GM23338 (cell line): ENCODE results near the gene DGCR8. TPM values are rescaled to one million over a fixed set of nuclear protein-coding genes. Genes with fewer than 3 reads are reported as not detected.

Experiments used
- ATAC-seq: fragments of 200-7000 bp; cut with Tn5 transposase; 3 replicates; pipeline ENCODE4 v1.9.1; 2020
- DNase-seq: peaks from one replicate; pipeline ENCODE4 v3.0.0-alpha.2; 2015; ENCODE audit warnings: low spot score
- H2AFZ ChIP-seq: fragments of 200-600 bp; sonication (generic); 2 replicates; pipeline ENCODE4 v1.8.0; 2016; ENCODE audit warnings: antibody characterized with exemption, mild to moderate bottlenecking, moderate library complexity
- H3F3A ChIP-seq: fragments of 200-600 bp; sonication (generic); replicated peaks from 2 replicates; pipeline ENCODE4 v1.8.0; 2017; ENCODE audit warnings: antibody characterized with exemption, mixed run types, low read depth
- H3K27ac ChIP-seq: fragments of 200-600 bp; sonication (generic); 2 replicates; pipeline ENCODE4 v1.6.1; 2016; ENCODE audit warnings: low read depth
- H3K27me3 ChIP-seq: fragments of 200-600 bp; sonication (generic); 2 replicates; pipeline ENCODE4 v1.8.0; 2016; ENCODE audit warnings: mild to moderate bottlenecking, mixed run types, moderate library complexity; ENCODE audit not compliant: insufficient read depth
- H3K36me3 ChIP-seq: fragments of 200-600 bp; sonication (generic); 2 replicates; pipeline ENCODE4 v1.8.0; 2016; ENCODE audit warnings: mild to moderate bottlenecking; ENCODE audit not compliant: insufficient read depth
- H3K4me1 ChIP-seq: fragments of 200-600 bp; sonication (generic); 2 replicates; pipeline ENCODE4 v1.8.0; 2016; ENCODE audit warnings: mild to moderate bottlenecking, moderate library complexity; ENCODE audit not compliant: insufficient read depth
- H3K4me2 ChIP-seq: fragments of 200-600 bp; sonication (generic); 2 replicates; pipeline ENCODE4 v1.7.1; 2017; ENCODE audit warnings: mixed run types
- H3K4me3 ChIP-seq: fragments of 200-600 bp; sonication (generic); 2 replicates; pipeline ENCODE4 v1.6.1; 2016; ENCODE audit warnings: mixed run types
- H3K79me2 ChIP-seq: fragments of 200-600 bp; sonication (generic); replicated peaks from 2 replicates; pipeline ENCODE4 v1.8.0; 2017; ENCODE audit warnings: mild to moderate bottlenecking; ENCODE audit not compliant: insufficient read depth
- H3K9me2 ChIP-seq: fragments of 200-600 bp; sonication (generic); 2 replicates; pipeline ENCODE4 v1.8.0; 2017; ENCODE audit not compliant: insufficient read depth
- H4K20me1 ChIP-seq: fragments of 200-600 bp; sonication (generic); replicated peaks from 2 replicates; pipeline ENCODE4 v1.8.0; 2017; ENCODE audit warnings: mild to moderate bottlenecking; ENCODE audit not compliant: insufficient read depth
- H3K27ac Mint-ChIP-seq: 2 replicates; pipeline ENCODE4 v1.8.0; 2020; ENCODE audit warnings: inconsistent platforms, mild to moderate bottlenecking, moderate library complexity, mixed read lengths
- H3K27me3 Mint-ChIP-seq: 3 replicates; pipeline ENCODE4 v1.8.0; 2022; ENCODE audit warnings: low read depth, mild to moderate bottlenecking, moderate library complexity, mixed read lengths, inconsistent platforms; ENCODE audit not compliant: insufficient read depth, poor library complexity
- H3K36me3 Mint-ChIP-seq: 3 replicates; pipeline ENCODE4 v1.8.0; 2021; ENCODE audit warnings: low read depth, mild to moderate bottlenecking, inconsistent platforms, moderate library complexity, mixed read lengths
- H3K4me1 Mint-ChIP-seq: 3 replicates; pipeline ENCODE4 v1.8.0; 2020; ENCODE audit warnings: mild to moderate bottlenecking, inconsistent platforms, mixed read lengths
- H3K4me3 Mint-ChIP-seq: 3 replicates; pipeline ENCODE4 v1.8.0; 2021; ENCODE audit warnings: moderate library complexity, mild to moderate bottlenecking, inconsistent platforms, mixed read lengths
- H3K9me3 Mint-ChIP-seq: 3 replicates; pipeline ENCODE4 v1.8.0; 2020; ENCODE audit warnings: moderate library complexity, mild to moderate bottlenecking, inconsistent platforms, mixed read lengths
- CREB1 ChIP-seq: fragments of 250-450 bp; sonication (Bioruptor Pico); IDR thresholded peaks from 2 replicates; pipeline ENCODE4 v1.5.0; 2020; ENCODE audit warnings: low read depth, mild to moderate bottlenecking, moderate library complexity
- CTCF ChIP-seq, 2 experiments: fragments of 200-600 bp in 1 of 2; sonication (generic) in 1 of 2; conservative IDR thresholded peaks; 2 replicates each; pipeline versions ENCODE4 v1.5.1 to v1.6.1; 2016 to 2017; ENCODE audit warnings: antibody characterized with exemption in 2 of 2, low read depth in 2 of 2, mild to moderate bottlenecking in 2 of 2, moderate library complexity in 1 of 2
- EZH2 ChIP-seq: fragments of 200-600 bp; sonication (generic); IDR thresholded peaks from one replicate; pipeline ENCODE4 v1.8.0; 2017; ENCODE audit warnings: antibody characterized with exemption, mild to moderate bottlenecking, low read depth; ENCODE audit not compliant: unreplicated experiment
- EZH2phosphoT487 ChIP-seq: fragments of 200-600 bp; sonication (generic); IDR thresholded peaks from one replicate; pipeline ENCODE4 v1.8.1; 2018; ENCODE audit warnings: antibody characterized with exemption; ENCODE audit not compliant: unreplicated experiment
- JUNB ChIP-seq: IDR thresholded peaks from one replicate; pipeline ENCODE4 v1.6.1; 2016; ENCODE audit warnings: antibody characterized with exemption; ENCODE audit not compliant: unreplicated experiment
- NANOG ChIP-seq: IDR thresholded peaks from 2 replicates; pipeline ENCODE4 v1.6.1; 2016; ENCODE audit warnings: antibody characterized with exemption, borderline replicate concordance
- POLR2AphosphoS5 ChIP-seq: IDR thresholded peaks from 2 replicates; pipeline ENCODE4 v1.6.1; 2016; ENCODE audit warnings: antibody characterized with exemption, low read depth
- STAT1 ChIP-seq: IDR thresholded peaks from one replicate; pipeline ENCODE4 v1.6.1; 2016; ENCODE audit warnings: antibody characterized with exemption; ENCODE audit not compliant: unreplicated experiment
- ZNF114 ChIP-seq: fragments of 250-450 bp; sonication (Bioruptor Pico); IDR thresholded peaks from 2 replicates; pipeline ENCODE4 v1.5.0; 2020; ENCODE audit warnings: mild to moderate bottlenecking, moderate library complexity
- ZNF331 ChIP-seq: fragments of 250-450 bp; sonication (Bioruptor Pico); IDR thresholded peaks from 2 replicates; pipeline ENCODE4 v1.5.0; 2020; ENCODE audit warnings: low read depth, mild to moderate bottlenecking, moderate library complexity
- ZNF462 ChIP-seq: fragments of 250-450 bp; sonication (Bioruptor Pico); IDR thresholded peaks from 2 replicates; pipeline ENCODE4 v1.5.0; 2020; ENCODE audit warnings: mild to moderate bottlenecking, moderate library complexity
- polyA plus RNA-seq: library from polyadenylated mRNA; unstranded; fragments of >200 nt; fragmentation: Nextera tagmentation; extraction: Ambion mirVana; gene quantifications from 2 replicates; pipeline ENCODE4 v1.2.1, GENCODE V29; 2016
- total RNA-seq: library from RNA; depleted of rRNA; stranded (reverse); fragments of >200 nt; shearing (Covaris generic); gene quantifications from 2 replicates; pipeline ENCODE4 v1.2.3, GENCODE V29; 2014
- TF ChIP-seq, protein P1 (sequence below): IDR thresholded peaks from one replicate; pipeline ENCODE4 v1.6.1; 2018; ENCODE audit warnings: antibody characterized with exemption; ENCODE audit not compliant: unreplicated experiment

DGCR8 gene
- total and polyA plus RNA-seq, 2 experiments from 2014 or later = 12.2 to 48.9 TPM

- no peaks in the 10 kb centered on the region for H3K36me3 ChIP-seq
- no peaks in the 10 kb centered on the region for H4K20me1 ChIP-seq
- 0 out of 2 replicates have a peak, but pooled peaks cover 3% of the 10 kb centered on the region for H3F3A ChIP-seq
- Mint-ChIP-seq H3K27me3 (peaks cover 3% of the 10 kb centered on the region), H3K4me1 (no peaks in the 10 kb centered on the region), H3K27ac (no peak overlapping the region), H3K4me3 (no peak overlapping the region), H3K36me3 (peaks cover 6% of the 10 kb centered on the region), H3K9me3 (peaks cover 4% of the 10 kb centered on the region; the same call in 2 of the 3 replicates)
- no peak for DNase-seq
- no peak for ATAC-seq
- no peaks in the 10 kb centered on the region for H3K79me2 ChIP-seq
- TF ChIP-seq CREB1 = no peak
- no peaks in the 10 kb centered on the region for H3K9me2 ChIP-seq
- H3K4me3 ChIP-seq = no peak overlapping the region
- H3K4me2 ChIP-seq = no peak overlapping the region
- no peaks in the 10 kb centered on the region for H3K27me3 ChIP-seq
- no peak overlapping the region for H2AFZ ChIP-seq
- H3K27ac ChIP-seq = no peak overlapping the region
- H3K4me1 ChIP-seq = no peaks in the 10 kb centered on the region
Measured at GRCh38 chr22:20054034-20054427, 26.0 kb upstream of the DGCR8 start.

DNA sequence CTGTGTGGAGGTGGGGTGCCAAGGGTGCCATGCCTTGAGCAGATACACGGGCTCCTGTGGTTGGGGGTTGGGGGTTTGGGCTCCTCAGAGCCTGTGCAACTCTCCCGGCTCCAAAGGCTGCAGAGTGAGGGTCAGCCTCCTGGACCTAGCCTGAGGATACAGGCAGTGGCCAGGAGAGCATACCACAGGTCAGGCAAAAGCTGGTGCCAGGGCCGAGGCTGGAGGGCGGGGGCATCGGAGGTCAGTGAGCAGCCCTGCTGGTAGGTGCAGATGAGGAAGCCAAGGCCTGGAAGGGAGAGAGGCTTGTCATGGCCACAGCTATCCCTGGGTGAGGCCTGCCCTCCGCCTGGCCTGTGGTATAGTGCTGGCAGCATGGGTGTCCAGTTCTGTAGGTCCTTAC lies 25.6 kb upstream of the DGCR8 start:
- Mint-ChIP-seq H3K4me1 (no peaks in the 10 kb centered on the region), H3K36me3 (peaks cover 3% of the 10 kb centered on the region; the same call in 2 of the 3 replicates), H3K4me3 (no peak overlapping the region), H3K27me3 (peaks cover 3% of the 10 kb centered on the region), H3K27ac (no peak overlapping the region), H3K9me3 (peaks cover 2% of the 10 kb centered on the region; the same call in 1 of the 3 replicates)
- Histone ChIP-seq H3K4me3 (no peak overlapping the region), H3K9me2 (no peaks in the 10 kb centered on the region), H2AFZ (no peak overlapping the region), H3F3A (0 out of 2 replicates have a peak, but pooled peaks cover 8% of the 10 kb centered on the region), H3K79me2 (no peaks in the 10 kb centered on the region), H4K20me1 (no peaks in the 10 kb centered on the region), H3K4me2 (no peak overlapping the region), H3K36me3 (no peaks in the 10 kb centered on the region), H3K4me1 (no peaks in the 10 kb centered on the region), H3K27me3 (no peaks in the 10 kb centered on the region), H3K27ac (no peak overlapping the region)
- DNase-seq (no peak), ATAC-seq (no peak)
- TF ChIP-seq CTCF (conservative IDR thresholded peaks at IDR 0.05; ENCODE audit: low read depth in 2 of 2) (no peak), EZH2 (no peak), POLR2AphosphoS5 (no peak), NANOG (no peak), ZNF114 (no peak), STAT1 (no peak), EZH2phosphoT487 (no peak), ZNF331 (CRISPR knock-in tag) (no peak), JUNB (no peak), CREB1 (no peak), ZNF462 (CRISPR knock-in tag) (no peak)
- TF ChIP-seq, protein P1, sequence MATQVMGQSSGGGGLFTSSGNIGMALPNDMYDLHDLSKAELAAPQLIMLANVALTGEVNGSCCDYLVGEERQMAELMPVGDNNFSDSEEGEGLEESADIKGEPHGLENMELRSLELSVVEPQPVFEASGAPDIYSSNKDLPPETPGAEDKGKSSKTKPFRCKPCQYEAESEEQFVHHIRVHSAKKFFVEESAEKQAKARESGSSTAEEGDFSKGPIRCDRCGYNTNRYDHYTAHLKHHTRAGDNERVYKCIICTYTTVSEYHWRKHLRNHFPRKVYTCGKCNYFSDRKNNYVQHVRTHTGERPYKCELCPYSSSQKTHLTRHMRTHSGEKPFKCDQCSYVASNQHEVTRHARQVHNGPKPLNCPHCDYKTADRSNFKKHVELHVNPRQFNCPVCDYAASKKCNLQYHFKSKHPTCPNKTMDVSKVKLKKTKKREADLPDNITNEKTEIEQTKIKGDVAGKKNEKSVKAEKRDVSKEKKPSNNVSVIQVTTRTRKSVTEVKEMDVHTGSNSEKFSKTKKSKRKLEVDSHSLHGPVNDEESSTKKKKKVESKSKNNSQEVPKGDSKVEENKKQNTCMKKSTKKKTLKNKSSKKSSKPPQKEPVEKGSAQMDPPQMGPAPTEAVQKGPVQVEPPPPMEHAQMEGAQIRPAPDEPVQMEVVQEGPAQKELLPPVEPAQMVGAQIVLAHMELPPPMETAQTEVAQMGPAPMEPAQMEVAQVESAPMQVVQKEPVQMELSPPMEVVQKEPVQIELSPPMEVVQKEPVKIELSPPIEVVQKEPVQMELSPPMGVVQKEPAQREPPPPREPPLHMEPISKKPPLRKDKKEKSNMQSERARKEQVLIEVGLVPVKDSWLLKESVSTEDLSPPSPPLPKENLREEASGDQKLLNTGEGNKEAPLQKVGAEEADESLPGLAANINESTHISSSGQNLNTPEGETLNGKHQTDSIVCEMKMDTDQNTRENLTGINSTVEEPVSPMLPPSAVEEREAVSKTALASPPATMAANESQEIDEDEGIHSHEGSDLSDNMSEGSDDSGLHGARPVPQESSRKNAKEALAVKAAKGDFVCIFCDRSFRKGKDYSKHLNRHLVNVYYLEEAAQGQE = no peak
